Measurements from ENCODE around the gene TBK1.

DNA sequence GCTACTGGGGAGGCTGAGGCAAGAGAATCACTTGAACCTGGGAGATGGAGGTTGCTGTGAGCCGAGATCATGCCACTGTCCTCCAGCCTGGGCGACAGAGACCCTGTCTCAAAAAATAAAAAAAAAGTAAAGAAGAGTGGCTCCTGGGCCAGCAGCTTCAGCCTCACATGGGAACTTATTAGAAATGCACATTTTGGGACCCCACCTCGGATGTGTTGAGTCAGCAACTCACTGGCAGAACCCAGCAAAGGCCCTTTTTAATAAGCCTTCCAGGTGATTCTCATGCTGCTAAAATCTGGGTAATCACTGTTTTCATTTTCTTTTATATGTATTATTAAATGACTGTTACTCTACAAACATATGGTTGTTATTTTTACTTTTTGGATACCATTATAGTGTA is 41.6 kb downstream of the TBK1 start:
- TF ChIP-seq, protein P1, sequence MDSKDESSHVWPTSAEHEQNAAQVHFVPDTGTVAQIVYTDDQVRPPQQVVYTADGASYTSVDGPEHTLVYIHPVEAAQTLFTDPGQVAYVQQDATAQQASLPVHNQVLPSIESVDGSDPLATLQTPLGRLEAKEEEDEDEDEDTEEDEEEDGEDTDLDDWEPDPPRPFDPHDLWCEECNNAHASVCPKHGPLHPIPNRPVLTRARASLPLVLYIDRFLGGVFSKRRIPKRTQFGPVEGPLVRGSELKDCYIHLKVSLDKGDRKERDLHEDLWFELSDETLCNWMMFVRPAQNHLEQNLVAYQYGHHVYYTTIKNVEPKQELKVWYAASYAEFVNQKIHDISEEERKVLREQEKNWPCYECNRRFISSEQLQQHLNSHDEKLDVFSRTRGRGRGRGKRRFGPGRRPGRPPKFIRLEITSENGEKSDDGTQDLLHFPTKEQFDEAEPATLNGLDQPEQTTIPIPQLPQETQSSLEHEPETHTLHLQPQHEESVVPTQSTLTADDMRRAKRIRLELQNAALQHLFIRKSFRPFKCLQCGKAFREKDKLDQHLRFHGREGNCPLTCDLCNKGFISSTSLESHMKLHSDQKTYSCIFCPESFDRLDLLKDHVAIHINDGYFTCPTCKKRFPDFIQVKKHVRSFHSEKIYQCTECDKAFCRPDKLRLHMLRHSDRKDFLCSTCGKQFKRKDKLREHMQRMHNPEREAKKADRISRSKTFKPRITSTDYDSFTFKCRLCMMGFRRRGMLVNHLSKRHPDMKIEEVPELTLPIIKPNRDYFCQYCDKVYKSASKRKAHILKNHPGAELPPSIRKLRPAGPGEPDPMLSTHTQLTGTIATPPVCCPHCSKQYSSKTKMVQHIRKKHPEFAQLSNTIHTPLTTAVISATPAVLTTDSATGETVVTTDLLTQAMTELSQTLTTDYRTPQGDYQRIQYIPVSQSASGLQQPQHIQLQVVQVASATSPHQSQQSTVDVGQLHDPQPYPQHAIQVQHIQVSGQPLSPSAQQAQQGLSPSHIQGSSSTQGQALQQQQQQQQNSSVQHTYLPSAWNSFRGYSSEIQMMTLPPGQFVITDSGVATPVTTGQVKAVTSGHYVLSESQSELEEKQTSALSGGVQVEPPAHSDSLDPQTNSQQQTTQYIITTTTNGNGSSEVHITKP (CRISPR knock-in tag; IDR thresholded peaks at IDR 0.05; ENCODE audit: low read depth), result no peak
- TF ChIP-seq, protein P2, sequence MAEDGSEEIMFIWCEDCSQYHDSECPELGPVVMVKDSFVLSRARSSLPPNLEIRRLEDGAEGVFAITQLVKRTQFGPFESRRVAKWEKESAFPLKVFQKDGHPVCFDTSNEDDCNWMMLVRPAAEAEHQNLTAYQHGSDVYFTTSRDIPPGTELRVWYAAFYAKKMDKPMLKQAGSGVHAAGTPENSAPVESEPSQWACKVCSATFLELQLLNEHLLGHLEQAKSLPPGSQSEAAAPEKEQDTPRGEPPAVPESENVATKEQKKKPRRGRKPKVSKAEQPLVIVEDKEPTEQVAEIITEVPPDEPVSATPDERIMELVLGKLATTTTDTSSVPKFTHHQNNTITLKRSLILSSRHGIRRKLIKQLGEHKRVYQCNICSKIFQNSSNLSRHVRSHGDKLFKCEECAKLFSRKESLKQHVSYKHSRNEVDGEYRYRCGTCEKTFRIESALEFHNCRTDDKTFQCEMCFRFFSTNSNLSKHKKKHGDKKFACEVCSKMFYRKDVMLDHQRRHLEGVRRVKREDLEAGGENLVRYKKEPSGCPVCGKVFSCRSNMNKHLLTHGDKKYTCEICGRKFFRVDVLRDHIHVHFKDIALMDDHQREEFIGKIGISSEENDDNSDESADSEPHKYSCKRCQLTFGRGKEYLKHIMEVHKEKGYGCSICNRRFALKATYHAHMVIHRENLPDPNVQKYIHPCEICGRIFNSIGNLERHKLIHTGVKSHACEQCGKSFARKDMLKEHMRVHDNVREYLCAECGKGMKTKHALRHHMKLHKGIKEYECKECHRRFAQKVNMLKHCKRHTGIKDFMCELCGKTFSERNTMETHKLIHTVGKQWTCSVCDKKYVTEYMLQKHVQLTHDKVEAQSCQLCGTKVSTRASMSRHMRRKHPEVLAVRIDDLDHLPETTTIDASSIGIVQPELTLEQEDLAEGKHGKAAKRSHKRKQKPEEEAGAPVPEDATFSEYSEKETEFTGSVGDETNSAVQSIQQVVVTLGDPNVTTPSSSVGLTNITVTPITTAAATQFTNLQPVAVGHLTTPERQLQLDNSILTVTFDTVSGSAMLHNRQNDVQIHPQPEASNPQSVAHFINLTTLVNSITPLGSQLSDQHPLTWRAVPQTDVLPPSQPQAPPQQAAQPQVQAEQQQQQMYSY (CRISPR knock-in tag; IDR thresholded peaks at IDR 0.05), result no peak
- TF ChIP-seq ZNF292 (CRISPR knock-in tag; IDR thresholded peaks at IDR 0.05; ENCODE audit: borderline replicate concordance, low read depth) (no peak), ASH2L (IDR thresholded peaks at IDR 0.05; ENCODE audit: insufficient read length, low read depth, low read length) (no peak), SP1 (IDR thresholded peaks at IDR 0.05) (no peak), SP1 (CRISPR knock-in tag; IDR thresholded peaks at IDR 0.05) (no peak), ZNF546 (CRISPR knock-in tag; conservative IDR thresholded peaks at IDR 0.05) (no peak)
- TF ChIP-seq, protein P3, sequence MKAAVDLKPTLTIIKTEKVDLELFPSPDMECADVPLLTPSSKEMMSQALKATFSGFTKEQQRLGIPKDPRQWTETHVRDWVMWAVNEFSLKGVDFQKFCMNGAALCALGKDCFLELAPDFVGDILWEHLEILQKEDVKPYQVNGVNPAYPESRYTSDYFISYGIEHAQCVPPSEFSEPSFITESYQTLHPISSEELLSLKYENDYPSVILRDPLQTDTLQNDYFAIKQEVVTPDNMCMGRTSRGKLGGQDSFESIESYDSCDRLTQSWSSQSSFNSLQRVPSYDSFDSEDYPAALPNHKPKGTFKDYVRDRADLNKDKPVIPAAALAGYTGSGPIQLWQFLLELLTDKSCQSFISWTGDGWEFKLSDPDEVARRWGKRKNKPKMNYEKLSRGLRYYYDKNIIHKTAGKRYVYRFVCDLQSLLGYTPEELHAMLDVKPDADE (CRISPR knock-in tag; IDR thresholded peaks at IDR 0.05), result no peak
- TF ChIP-seq, protein P4, sequence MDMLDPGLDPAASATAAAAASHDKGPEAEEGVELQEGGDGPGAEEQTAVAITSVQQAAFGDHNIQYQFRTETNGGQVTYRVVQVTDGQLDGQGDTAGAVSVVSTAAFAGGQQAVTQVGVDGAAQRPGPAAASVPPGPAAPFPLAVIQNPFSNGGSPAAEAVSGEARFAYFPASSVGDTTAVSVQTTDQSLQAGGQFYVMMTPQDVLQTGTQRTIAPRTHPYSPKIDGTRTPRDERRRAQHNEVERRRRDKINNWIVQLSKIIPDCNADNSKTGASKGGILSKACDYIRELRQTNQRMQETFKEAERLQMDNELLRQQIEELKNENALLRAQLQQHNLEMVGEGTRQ (IDR thresholded peaks at IDR 0.05; ENCODE audit: low read depth, low read length), result no peak
- TF ChIP-seq, protein P4 (CRISPR knock-in tag; IDR thresholded peaks at IDR 0.05; ENCODE audit: borderline replicate concordance), result no peak
